ENCODE data around the gene MAPK7.
"Not testable (repeated sequence)": the region's sequence is repeated elsewhere in the genome, so short reads cannot be mapped to it uniquely, and the experiment has no call there.

The MAPK7 gene

GRCh38 chr17:19343671-19344151 is 34.6 kb upstream of the MAPK7 start:
- peak; percentile 41 for DNase-seq

- peak; percentile 27 for DNase-seq
These were observed 33.8 kb upstream of the MAPK7 start for GRCh38 chr17:19344311-19345066.

GRCh38 chr17:19345067-19345460 is 33.2 kb upstream of the MAPK7 start:
- DNase-seq = peak; percentile 17

DNA sequence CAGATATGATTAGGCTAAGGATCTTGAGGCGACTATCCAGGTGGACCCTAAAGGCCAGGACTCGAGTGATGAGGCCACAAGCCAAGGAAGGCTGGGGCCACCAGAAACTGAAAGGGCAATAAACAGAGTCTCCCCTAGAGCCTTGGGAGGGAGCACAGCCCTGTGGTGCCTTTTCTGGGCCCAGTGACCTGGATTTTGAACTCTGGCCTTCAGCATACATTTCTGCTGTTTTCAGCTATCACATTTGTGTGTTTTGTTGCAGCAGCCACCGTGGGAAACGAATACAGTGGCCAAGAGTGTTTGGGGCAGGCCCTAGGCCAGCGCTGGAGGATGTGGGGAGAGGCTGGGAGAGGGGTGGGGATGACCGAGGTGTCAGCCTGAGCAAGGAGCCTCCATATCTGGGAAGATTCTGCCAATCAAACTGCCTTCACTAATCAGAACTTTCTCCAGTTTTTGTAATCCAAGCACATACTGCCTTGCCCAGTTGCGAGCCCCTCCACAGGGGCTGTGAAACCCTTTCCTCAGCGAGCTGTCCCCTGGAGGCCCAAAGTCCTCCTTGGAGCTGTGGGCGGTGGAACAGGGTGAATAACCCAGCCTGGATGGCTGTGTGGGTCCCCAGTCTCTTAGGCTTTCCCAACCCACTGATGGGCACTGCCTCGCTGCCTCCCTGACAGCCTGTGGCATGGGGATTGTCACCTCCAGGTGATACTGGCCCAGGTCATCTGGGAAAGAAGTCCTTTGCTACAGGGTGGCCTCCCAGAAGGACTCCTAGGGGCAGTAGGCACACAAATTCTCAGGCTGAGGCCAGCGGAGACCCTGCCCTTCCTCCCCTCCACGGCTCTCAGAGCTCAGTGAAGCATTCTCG is 32.6 kb upstream of the MAPK7 start:
- DNase-seq = no peak

- peak; percentile 66 for DNase-seq
These were observed 31.7 kb upstream of the MAPK7 start for GRCh38 chr17:19346351-19347255.

DNA sequence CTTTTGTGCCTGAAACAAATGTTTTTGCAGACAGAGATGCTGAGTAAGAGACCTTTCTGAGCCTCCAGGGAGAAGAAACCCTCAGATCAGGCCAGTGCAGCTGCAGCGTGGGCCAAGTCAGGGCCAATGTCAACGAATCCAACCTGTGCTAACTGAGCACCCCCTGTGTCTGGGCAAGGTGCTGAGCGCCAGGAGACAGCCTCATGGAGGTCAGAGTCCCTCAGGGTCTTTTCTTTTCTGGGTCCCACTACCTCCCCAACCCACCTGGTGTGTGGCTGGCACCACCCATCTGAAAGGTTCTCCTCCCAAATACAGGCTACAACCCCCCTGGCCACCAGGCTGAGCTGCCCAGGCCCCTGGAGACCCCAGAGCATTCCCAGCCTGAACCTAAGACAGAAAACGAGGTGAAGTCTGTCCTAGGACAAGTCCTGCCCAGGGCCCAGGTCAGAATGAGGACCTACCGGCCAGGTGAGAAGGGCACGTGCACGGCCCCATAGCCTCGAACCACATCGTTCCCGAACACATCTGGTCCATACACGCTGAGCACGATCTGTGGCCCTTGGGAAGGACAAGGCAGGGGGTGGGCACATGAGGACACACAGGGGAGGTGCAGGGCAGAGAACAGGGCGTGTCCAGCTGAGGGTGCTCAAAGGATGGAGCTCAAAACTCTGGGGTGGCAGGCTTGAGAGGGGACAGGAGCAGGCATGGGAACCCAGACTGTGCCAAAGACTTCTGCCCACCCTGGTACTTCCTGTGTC is 30.8 kb upstream of the MAPK7 start:
- peak; percentile 29 for DNase-seq

DNA sequence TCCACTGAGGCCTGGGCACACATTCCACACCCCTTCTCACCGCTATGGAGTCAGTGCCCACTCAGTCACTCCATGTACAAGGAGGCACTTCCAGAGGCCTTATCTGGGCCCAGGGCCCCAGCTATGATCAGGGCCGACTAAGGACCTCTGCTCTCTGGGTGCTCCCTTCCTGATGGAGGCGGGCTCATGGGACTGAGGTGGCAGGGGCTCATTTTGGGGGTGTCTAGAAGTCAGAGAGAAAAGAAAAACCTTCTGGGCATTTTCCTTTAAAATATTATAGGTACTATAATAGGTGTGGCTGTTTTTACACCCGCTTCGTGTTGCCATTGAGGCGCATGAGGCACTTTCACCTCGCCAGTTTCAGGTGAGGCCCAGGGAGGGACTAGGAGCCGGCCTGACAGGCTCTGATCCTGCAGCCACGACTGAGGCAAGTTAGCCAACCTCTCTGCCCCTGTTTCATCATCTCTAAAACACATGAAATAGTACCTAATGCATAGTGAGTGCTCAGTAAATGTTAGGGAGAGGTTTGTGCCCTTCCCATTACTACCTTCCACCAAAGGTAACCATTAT is 30.1 kb upstream of the MAPK7 start:
- DNase-seq = no peak

DNA sequence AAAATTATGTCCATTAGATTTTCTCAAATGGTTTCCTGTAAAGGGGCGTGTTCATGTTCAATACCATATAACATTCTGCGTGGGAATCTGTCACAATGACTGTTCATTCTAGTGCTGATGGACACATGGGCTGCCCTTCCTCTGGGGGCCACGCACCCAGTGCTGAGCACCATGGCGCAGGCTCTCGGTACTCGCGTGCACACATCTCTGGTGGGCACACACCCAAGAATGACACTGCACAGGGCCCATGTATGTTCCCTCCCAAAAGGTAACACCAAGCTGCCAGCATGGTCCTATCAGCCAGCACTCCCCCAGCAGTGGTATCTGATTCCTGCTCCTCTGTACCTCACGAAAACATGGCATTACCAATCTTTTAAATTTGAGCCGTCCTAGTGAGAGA is 29.5 kb upstream of the MAPK7 start:
- no peak for DNase-seq

- DNase-seq = not testable (repeated sequence)
These were observed 24.9 kb upstream of the MAPK7 start for GRCh38 chr17:19353401-19353800.

DNA sequence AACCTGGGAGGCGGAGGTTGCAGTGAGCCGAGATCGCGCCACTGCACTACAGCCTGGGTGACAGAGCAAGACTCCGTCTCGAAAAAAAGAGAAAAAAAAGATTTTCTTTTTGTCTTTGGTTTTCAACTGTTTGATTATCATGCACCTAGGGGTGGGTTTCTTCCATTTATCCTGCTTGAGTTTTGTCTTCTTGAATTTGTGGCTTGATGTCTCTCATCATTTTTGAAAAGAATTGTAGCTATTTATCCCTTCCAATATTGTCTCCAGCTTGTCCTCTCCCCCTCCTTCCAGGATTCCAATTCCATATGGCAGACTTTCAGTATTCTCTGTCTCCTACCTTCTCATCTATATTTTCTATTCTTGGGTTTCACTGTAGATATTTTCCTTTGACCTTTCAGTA is 23.6 kb upstream of the MAPK7 start:
- DNase-seq = no peak

- no peak for DNase-seq
These were observed 20.9 kb upstream of the MAPK7 start for GRCh38 chr17:19357351-19357750.

DNA sequence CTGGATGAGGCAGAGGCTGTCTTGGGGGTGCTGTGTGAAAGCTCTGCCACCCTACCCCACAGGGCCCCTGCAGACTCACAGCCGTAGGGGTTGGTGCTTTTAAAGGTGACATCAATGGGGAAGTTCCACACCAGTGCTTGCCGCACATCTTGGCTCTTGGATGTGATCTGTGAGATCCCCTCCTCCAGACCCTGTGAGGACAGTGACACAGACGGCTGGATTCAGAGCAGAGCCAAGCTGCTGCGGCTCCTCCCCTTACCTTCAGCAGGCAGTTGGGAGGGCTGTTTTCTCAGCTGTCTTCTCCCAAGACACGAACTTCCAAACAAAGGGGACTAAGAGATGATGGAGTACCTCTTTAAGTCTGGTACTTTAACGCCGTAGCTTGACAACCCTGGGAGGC is 20.5 kb upstream of the MAPK7 start:
- DNase-seq = no peak

- DNase-seq = peak; percentile 22
These were observed 19.1 kb upstream of the MAPK7 start for GRCh38 chr17:19359151-19359550.

- peak; percentile 26 for DNase-seq
These were observed 18.4 kb upstream of the MAPK7 start for GRCh38 chr17:19359856-19360255.

DNA sequence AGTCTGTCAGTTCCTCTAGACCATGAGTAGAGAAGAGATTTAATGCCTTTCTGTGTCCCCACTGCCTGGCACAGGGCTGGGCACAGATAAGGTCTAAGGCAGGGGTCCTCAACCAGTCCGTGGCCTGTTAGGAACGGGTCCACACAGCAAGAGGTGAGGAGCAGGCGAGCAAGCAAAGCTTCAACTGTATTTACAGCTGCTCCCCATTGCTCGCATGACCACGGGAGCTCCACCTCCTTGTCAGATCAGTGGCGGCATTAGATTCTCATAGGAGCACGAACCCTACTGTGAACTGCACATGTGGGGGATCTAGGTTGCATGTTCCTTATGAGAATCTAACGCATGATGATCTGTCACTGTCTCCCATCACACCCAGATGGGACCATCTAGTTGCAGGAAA is 17.5 kb upstream of the MAPK7 start:
- DNase-seq = peak; percentile 19

DNA sequence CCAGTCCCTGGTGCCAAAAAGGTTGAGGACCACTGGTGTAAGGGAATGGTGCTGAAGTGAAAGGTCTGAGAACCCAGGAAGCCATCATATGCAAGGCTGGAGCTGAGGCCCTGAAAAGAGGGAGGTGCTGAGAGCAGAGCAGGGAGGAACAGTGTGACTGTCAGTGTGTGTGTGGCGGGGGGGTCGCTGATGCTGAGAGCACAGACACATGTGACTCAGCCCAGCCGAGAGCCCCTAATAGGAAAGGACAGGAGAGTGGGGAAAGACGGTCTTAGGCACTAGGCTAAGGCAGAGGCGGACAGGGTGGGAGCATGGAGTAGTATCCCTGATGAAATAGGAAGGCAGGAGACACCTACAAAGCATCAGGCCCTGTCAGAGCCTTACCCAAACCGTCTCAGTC is 17.0 kb upstream of the MAPK7 start:
- DNase-seq = peak; percentile 25

DNA sequence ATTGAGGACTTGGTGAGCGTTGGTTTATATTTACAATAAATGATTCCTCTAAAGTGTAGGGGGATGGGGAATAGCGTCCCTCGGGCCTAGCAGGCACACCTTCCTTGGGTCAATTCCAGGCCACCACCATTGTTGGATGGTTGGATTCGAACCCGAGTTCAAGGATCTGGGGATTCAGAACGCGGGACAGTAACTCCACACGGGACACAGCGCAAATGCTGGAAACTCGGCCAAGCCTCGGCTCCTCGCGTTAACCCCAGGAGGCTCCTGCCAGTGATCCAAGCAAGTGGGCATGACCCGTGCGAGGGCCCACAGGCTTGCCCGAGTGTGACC is 16.4 kb upstream of the MAPK7 start:
- DNase-seq = no peak

DNA sequence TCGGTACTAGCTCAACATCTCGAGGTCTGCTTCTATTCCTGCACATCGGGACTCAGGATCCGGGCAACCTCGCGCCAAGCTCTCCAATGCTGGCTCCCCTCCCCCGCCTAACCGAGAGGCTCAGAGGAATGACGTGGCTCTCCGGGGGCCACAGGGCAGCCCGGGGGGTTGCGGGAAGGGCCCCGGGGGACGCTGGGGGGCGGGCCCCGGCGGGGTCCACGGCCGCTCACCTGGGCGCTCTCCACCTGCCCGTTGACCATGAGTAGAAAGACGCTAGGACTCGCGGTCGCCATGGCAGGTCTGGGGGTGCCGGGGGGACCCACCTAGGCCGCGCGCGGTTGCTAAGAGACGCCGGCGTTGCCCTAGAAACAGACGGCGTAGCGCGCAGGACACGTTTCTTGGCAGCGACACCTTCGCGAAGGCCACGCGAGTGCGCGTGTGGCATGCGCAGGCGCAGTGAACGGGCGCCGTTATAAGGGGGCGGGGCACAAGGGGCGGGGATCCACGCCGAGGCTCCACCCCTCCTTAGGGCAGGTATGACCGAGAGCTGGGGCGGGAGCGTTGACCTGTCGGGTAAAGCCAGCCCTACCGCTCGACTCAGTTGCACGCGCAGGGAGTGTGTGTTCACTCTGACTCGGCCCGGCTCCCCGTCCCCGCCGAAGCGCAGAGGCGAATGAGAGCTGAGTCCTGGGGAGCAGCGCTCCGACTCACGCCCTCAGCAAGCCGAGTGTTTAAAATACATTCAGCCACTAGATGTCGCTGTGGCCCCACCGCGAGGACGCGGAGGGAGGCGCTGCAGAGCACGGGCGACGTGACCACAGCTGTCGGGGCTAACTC is 15.8 kb upstream of the MAPK7 start, which contains the start of gene B9D1:
B9D1 (minus strand) TSS at position 447 of the 837 bp plus-strand sequence; CDS start at position 293, 154 bp downstream.
- DNase-seq = peak; percentile 94

DNA sequence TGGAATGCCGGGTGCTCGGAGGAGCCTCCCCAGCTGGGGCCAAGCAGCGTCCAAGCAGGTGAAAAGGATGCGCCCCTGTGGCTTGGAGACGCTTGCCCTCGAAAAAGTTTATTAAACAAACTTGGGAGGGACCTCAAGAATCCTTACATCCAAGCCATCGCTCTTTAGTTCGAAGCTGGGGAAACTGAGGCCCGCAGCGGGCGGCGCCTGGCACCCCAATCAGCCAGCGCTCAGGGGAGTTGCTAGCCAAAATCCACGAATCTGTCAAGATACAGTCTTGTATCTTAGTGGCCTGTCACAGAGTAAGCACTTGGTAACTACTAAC is 15.2 kb upstream of the MAPK7 start:
- DNase-seq = no peak

- peak; percentile 28 for DNase-seq
These were observed 14.8 kb upstream of the MAPK7 start for GRCh38 chr17:19363460-19364035.

Measured in left hindlimb (tissue), 1 donor.